ENCODE data around the gene UAP1. TPM values are rescaled to one million over a fixed set of nuclear protein-coding genes. Genes with fewer than 3 reads are reported as not detected.

The UAP1 gene
- total RNA-seq, 2 donors from 2014 or later, result 51.4 to 72.1 TPM

GRCh38 chr1:162632698-162633080 is 71.2 kb downstream of the UAP1 start:
- no peak for DNase-seq (ENCODE audit: low spot score)
- intact Hi-C loops (cut with DNase I), result loop anchor here (5.0 kb wide), 2 partner anchors 45 to 100 kb away; no protein-coding TSS in a partner anchor
- 49% methylated on average over 4 of the region's 4 CpGs for WGBS
- Histone ChIP-seq H3K27ac (peak overlapping the region; percentile 71 to 72), H3K9me3 (no peaks in the 10 kb centered on the region), H3K4me3 (peak overlapping the region; percentile 7 to 9), H3K27me3 (replicated peaks; ENCODE audit: insufficient read depth) (no peaks in the 10 kb centered on the region), H3K36me3 (no peaks in the 10 kb centered on the region), H3K4me1 (replicated peaks) (no peaks in the 10 kb centered on the region)
- TF ChIP-seq, protein P1, sequence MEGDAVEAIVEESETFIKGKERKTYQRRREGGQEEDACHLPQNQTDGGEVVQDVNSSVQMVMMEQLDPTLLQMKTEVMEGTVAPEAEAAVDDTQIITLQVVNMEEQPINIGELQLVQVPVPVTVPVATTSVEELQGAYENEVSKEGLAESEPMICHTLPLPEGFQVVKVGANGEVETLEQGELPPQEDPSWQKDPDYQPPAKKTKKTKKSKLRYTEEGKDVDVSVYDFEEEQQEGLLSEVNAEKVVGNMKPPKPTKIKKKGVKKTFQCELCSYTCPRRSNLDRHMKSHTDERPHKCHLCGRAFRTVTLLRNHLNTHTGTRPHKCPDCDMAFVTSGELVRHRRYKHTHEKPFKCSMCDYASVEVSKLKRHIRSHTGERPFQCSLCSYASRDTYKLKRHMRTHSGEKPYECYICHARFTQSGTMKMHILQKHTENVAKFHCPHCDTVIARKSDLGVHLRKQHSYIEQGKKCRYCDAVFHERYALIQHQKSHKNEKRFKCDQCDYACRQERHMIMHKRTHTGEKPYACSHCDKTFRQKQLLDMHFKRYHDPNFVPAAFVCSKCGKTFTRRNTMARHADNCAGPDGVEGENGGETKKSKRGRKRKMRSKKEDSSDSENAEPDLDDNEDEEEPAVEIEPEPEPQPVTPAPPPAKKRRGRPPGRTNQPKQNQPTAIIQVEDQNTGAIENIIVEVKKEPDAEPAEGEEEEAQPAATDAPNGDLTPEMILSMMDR (IDR thresholded peaks at IDR 0.05), result no peak
- TF ChIP-seq POLR2A (IDR thresholded peaks at IDR 0.05), result no peak

DNA sequence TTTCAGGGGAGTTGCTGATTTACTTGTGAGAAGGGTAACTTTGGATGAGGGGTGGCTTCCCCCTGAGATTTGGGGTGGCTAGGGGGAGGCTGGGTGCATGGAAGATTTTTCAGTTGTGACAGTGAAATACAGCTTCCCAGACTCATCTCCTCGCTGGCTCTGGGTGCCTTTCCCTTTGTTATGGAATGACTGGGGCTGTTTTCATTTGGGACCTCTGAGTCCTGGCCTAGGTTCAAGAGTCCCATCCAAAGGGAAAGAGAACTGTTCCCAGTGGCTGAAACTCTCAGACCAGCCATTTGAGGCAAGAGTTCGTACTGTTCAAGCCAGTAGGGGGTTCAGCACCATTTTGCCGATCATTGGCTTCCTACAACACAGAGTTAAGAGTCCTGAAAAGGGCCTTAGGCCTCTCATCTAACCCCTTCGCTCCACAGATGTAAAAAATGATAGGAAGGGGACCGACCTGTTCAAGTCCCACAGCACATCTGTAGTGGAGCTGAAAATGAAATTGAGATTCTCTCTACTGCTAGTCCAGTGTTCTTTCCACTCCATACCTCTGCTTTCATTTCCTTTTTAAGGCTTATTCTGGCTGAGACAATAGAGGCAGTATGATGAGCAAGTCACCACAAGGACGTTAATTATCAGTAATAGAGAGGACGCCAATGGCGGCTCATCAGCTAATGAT is 71.7 kb downstream of the UAP1 start:
- Histone ChIP-seq H3K4me1 (replicated peaks) (no peaks in the 10 kb centered on the region), H3K27ac (peak overlapping the region; percentile 71 to 72), H3K27me3 (replicated peaks; ENCODE audit: insufficient read depth) (no peaks in the 10 kb centered on the region), H3K4me3 (peak overlapping the region; percentile 7 to 9), H3K36me3 (no peaks in the 10 kb centered on the region), H3K9me3 (no peaks in the 10 kb centered on the region)
- intact Hi-C loops (cut with DNase I), result loop anchor here (5.0 kb wide), 2 partner anchors 44 to 99 kb away; no protein-coding TSS in a partner anchor
- WGBS, result 60% methylated on average over 8 of the region's 8 CpGs
- TF ChIP-seq, protein P1 (IDR thresholded peaks at IDR 0.05), result no peak
- TF ChIP-seq POLR2AphosphoS5 (IDR thresholded peaks at IDR 0.05), result no peak
- no peak for TF ChIP-seq POLR2A (IDR thresholded peaks at IDR 0.05)
- DNase-seq (ENCODE audit: low spot score), result no peak

GRCh38 chr1:162635418-162635817 is 73.9 kb downstream of the UAP1 start:
- no peaks in the 10 kb centered on the region for H3K4me1 ChIP-seq (replicated peaks)
- intact Hi-C loops (cut with DNase I), result no loop called here
- TF ChIP-seq, protein P1 (IDR thresholded peaks at IDR 0.05), result no peak
- TF ChIP-seq POLR2A (IDR thresholded peaks at IDR 0.05) (no peak), POLR2AphosphoS5 (IDR thresholded peaks at IDR 0.05) (no peak)
- DNase-seq (ENCODE audit: low spot score), result no peak
- 64% methylated on average over 4 of the region's 4 CpGs for WGBS
- H3K4me3 ChIP-seq, result no peak overlapping the region
- no peaks in the 10 kb centered on the region for H3K9me3 ChIP-seq
- no peaks in the 10 kb centered on the region for H3K36me3 ChIP-seq
- H3K27me3 ChIP-seq (replicated peaks; ENCODE audit: insufficient read depth), result no peaks in the 10 kb centered on the region
- H3K27ac ChIP-seq, result no peak overlapping the region

DNA sequence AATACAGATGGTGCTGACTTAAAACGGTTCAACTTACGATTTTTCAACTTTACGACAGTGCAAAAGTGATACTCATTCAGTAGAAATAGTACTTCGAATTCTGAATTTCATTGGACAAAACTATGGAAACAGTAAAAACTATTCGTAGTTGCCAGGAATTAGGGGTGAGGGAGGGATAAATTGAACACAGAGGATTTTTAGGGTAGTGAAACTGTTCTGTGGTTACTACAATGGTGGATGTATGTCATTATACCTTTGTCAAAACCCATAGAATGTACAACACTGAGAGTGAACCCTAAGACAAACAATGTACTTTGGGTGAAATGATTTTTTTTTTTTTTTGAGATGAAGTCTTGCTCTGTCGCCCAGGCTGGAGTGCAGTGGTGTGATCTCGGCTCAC is 78.2 kb downstream of the UAP1 start:
- Histone ChIP-seq H3K27me3 (replicated peaks; ENCODE audit: insufficient read depth) (no peaks in the 10 kb centered on the region), H3K27ac (no peak overlapping the region), H3K36me3 (no peaks in the 10 kb centered on the region), H3K4me3 (no peak overlapping the region), H3K4me1 (replicated peaks) (no peaks in the 10 kb centered on the region), H3K9me3 (no peaks in the 10 kb centered on the region)
- intact Hi-C loops (cut with DNase I), result no loop called here
- no peak for DNase-seq (ENCODE audit: low spot score)
- TF ChIP-seq, protein P1 (IDR thresholded peaks at IDR 0.05), result no peak
- no peak for TF ChIP-seq POLR2A (IDR thresholded peaks at IDR 0.05)
- TF ChIP-seq POLR2AphosphoS5 (IDR thresholded peaks at IDR 0.05), result no peak
- 91% methylated on average over 7 of the region's 7 CpGs for WGBS

GRCh38 chr1:162641114-162641513 is 79.6 kb downstream of the UAP1 start:
- no peaks in the 10 kb centered on the region for H3K4me1 ChIP-seq (replicated peaks)
- H3K4me3 ChIP-seq, result no peak overlapping the region
- H3K36me3 ChIP-seq, result no peaks in the 10 kb centered on the region
- no peak overlapping the region for H3K27ac ChIP-seq
- no peaks in the 10 kb centered on the region for H3K9me3 ChIP-seq
- TF ChIP-seq, protein P1 (IDR thresholded peaks at IDR 0.05), result no peak
- no peak for TF ChIP-seq POLR2AphosphoS5 (IDR thresholded peaks at IDR 0.05)
- no peak for TF ChIP-seq POLR2A (IDR thresholded peaks at IDR 0.05)
- no peak for DNase-seq (ENCODE audit: low spot score)
- H3K27me3 ChIP-seq (replicated peaks; ENCODE audit: insufficient read depth), result no peaks in the 10 kb centered on the region
- intact Hi-C loops (cut with DNase I), result no loop called here
- 87% methylated on average over 2 of the region's 2 CpGs for WGBS
